GM12878 (cell line): ENCODE results near the gene UBE3B.
A peak's percentile ranks its signal among the peaks of the same experiment; 100 is the strongest.

Experiments used
- CTCF ChIP-seq, 3 experiments: IDR thresholded peaks in 2 of 3; conservative IDR thresholded peaks in 1 of 3; 2 replicates each; pipeline ENCODE4 v1.5.1; 2011; ENCODE audit warnings: low read depth in 3 of 3, low read length in 3 of 3, mild to moderate bottlenecking in 3 of 3, control low read depth in 2 of 3, moderate library complexity in 2 of 3, inconsistent platforms in 1 of 3, mixed read lengths in 1 of 3; ENCODE audit not compliant: control insufficient read depth in 2 of 3, insufficient read depth in 1 of 3; ENCODE audit errors: extremely low read depth in 1 of 3
- DPF2 ChIP-seq: fragments of 450-650 bp; IDR thresholded peaks from 2 replicates; pipeline ENCODE4 v1.6.1; 2017; ENCODE audit warnings: mild to moderate bottlenecking
- HDAC6 ChIP-seq: fragments of 200-600 bp; sonication (generic); IDR thresholded peaks from one replicate; pipeline ENCODE4 v1.8.0; 2017; ENCODE audit warnings: antibody characterized with exemption; ENCODE audit not compliant: unreplicated experiment
- JUNB ChIP-seq: IDR thresholded peaks from 2 replicates; pipeline ENCODE4 v1.6.1; 2016; ENCODE audit warnings: antibody characterized with exemption, mild to moderate bottlenecking
- NRF1 ChIP-seq: conservative IDR thresholded peaks from 2 replicates; pipeline ENCODE4 v1.6.1; 2011; ENCODE audit warnings: mild to moderate bottlenecking, low read depth, low read length, improper control_type of control experiment
- POLR2AphosphoS5 ChIP-seq: IDR thresholded peaks from 2 replicates; pipeline ENCODE4 v1.6.1; 2011; ENCODE audit warnings: mild to moderate bottlenecking, low read length, inconsistent platforms
- REST ChIP-seq: IDR thresholded peaks from 2 replicates; pipeline ENCODE4 v1.6.1; 2012; ENCODE audit warnings: mild to moderate bottlenecking, low read depth, low read length
- SIN3A ChIP-seq: IDR thresholded peaks from 2 replicates; pipeline ENCODE4 v1.6.1; 2012; ENCODE audit warnings: low read depth, low read length, improper control_type of control experiment
- TF ChIP-seq, protein P1 (sequence below): IDR thresholded peaks from 2 replicates; pipeline ENCODE4 v1.6.1; 2012; ENCODE audit warnings: improper control_type of control experiment, low read depth, low read length; ENCODE audit not compliant: insufficient replicate concordance
- TF ChIP-seq, protein P2 (sequence below): fragments of 450-650 bp; formaldehyde crosslinking; IDR thresholded peaks from 2 replicates; pipeline ENCODE4 v1.5.0; 2022; ENCODE audit warnings: mild to moderate bottlenecking, missing genetic modification characterization
- TF ChIP-seq, protein P3 (sequence below): IDR thresholded peaks from 2 replicates; pipeline ENCODE4 v1.6.1; 2012; ENCODE audit warnings: low read length, inconsistent platforms
- TF ChIP-seq, protein P4 (sequence below): fragments of 450-650 bp; IDR thresholded peaks from 2 replicates; pipeline ENCODE4 v1.6.1; 2017; ENCODE audit warnings: mild to moderate bottlenecking, moderate library complexity

GRCh38 chr12:109518820-109519665 is 41.6 kb downstream of the UBE3B start:
- no peak for TF ChIP-seq NRF1
- no peak for TF ChIP-seq POLR2AphosphoS5
- TF ChIP-seq JUNB: no peak
- no peak for TF ChIP-seq SIN3A
- TF ChIP-seq, protein P1, sequence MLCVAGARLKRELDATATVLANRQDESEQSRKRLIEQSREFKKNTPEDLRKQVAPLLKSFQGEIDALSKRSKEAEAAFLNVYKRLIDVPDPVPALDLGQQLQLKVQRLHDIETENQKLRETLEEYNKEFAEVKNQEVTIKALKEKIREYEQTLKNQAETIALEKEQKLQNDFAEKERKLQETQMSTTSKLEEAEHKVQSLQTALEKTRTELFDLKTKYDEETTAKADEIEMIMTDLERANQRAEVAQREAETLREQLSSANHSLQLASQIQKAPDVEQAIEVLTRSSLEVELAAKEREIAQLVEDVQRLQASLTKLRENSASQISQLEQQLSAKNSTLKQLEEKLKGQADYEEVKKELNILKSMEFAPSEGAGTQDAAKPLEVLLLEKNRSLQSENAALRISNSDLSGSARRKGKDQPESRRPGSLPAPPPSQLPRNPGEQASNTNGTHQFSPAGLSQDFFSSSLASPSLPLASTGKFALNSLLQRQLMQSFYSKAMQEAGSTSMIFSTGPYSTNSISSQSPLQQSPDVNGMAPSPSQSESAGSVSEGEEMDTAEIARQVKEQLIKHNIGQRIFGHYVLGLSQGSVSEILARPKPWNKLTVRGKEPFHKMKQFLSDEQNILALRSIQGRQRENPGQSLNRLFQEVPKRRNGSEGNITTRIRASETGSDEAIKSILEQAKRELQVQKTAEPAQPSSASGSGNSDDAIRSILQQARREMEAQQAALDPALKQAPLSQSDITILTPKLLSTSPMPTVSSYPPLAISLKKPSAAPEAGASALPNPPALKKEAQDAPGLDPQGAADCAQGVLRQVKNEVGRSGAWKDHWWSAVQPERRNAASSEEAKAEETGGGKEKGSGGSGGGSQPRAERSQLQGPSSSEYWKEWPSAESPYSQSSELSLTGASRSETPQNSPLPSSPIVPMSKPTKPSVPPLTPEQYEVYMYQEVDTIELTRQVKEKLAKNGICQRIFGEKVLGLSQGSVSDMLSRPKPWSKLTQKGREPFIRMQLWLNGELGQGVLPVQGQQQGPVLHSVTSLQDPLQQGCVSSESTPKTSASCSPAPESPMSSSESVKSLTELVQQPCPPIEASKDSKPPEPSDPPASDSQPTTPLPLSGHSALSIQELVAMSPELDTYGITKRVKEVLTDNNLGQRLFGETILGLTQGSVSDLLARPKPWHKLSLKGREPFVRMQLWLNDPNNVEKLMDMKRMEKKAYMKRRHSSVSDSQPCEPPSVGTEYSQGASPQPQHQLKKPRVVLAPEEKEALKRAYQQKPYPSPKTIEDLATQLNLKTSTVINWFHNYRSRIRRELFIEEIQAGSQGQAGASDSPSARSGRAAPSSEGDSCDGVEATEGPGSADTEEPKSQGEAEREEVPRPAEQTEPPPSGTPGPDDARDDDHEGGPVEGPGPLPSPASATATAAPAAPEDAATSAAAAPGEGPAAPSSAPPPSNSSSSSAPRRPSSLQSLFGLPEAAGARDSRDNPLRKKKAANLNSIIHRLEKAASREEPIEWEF: no peak
- TF ChIP-seq, protein P2, sequence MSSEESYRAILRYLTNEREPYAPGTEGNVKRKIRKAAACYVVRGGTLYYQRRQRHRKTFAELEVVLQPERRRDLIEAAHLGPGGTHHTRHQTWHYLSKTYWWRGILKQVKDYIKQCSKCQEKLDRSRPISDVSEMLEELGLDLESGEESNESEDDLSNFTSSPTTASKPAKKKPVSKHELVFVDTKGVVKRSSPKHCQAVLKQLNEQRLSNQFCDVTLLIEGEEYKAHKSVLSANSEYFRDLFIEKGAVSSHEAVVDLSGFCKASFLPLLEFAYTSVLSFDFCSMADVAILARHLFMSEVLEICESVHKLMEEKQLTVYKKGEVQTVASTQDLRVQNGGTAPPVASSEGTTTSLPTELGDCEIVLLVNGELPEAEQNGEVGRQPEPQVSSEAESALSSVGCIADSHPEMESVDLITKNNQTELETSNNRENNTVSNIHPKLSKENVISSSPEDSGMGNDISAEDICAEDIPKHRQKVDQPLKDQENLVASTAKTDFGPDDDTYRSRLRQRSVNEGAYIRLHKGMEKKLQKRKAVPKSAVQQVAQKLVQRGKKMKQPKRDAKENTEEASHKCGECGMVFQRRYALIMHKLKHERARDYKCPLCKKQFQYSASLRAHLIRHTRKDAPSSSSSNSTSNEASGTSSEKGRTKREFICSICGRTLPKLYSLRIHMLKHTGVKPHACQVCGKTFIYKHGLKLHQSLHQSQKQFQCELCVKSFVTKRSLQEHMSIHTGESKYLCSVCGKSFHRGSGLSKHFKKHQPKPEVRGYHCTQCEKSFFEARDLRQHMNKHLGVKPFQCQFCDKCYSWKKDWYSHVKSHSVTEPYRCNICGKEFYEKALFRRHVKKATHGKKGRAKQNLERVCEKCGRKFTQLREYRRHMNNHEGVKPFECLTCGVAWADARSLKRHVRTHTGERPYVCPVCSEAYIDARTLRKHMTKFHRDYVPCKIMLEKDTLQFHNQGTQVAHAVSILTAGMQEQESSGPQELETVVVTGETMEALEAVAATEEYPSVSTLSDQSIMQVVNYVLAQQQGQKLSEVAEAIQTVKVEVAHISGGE (CRISPR knock-in tag): no peak
- peak; percentile 71 to 81 (median 80) for TF ChIP-seq CTCF (IDR thresholded peaks at IDR 0.05 in 2 of 3, conservative IDR thresholded peaks at IDR 0.05 in 1 of 3; ENCODE audit: control insufficient read depth in 2 of 3, extremely low read depth in 1 of 3, insufficient read depth in 1 of 3, low read depth in 3 of 3, low read length in 3 of 3)
- TF ChIP-seq, protein P3, sequence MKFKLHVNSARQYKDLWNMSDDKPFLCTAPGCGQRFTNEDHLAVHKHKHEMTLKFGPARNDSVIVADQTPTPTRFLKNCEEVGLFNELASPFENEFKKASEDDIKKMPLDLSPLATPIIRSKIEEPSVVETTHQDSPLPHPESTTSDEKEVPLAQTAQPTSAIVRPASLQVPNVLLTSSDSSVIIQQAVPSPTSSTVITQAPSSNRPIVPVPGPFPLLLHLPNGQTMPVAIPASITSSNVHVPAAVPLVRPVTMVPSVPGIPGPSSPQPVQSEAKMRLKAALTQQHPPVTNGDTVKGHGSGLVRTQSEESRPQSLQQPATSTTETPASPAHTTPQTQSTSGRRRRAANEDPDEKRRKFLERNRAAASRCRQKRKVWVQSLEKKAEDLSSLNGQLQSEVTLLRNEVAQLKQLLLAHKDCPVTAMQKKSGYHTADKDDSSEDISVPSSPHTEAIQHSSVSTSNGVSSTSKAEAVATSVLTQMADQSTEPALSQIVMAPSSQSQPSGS: no peak
- no peak for TF ChIP-seq DPF2
- TF ChIP-seq REST: no peak
- TF ChIP-seq, protein P4, sequence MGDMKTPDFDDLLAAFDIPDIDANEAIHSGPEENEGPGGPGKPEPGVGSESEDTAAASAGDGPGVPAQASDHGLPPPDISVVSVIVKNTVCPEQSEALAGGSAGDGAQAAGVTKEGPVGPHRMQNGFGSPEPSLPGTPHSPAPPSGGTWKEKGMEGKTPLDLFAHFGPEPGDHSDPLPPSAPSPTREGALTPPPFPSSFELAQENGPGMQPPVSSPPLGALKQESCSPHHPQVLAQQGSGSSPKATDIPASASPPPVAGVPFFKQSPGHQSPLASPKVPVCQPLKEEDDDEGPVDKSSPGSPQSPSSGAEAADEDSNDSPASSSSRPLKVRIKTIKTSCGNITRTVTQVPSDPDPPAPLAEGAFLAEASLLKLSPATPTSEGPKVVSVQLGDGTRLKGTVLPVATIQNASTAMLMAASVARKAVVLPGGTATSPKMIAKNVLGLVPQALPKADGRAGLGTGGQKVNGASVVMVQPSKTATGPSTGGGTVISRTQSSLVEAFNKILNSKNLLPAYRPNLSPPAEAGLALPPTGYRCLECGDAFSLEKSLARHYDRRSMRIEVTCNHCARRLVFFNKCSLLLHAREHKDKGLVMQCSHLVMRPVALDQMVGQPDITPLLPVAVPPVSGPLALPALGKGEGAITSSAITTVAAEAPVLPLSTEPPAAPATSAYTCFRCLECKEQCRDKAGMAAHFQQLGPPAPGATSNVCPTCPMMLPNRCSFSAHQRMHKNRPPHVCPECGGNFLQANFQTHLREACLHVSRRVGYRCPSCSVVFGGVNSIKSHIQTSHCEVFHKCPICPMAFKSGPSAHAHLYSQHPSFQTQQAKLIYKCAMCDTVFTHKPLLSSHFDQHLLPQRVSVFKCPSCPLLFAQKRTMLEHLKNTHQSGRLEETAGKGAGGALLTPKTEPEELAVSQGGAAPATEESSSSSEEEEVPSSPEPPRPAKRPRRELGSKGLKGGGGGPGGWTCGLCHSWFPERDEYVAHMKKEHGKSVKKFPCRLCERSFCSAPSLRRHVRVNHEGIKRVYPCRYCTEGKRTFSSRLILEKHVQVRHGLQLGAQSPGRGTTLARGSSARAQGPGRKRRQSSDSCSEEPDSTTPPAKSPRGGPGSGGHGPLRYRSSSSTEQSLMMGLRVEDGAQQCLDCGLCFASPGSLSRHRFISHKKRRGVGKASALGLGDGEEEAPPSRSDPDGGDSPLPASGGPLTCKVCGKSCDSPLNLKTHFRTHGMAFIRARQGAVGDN: no peak
- TF ChIP-seq HDAC6: no peak
